Activated B cell treated with CpG ODN at 0.5 μM for 24 hours (primary cell): ENCODE measurements around the gene PITHD1. TPM values are rescaled to one million over a fixed set of nuclear protein-coding genes. Genes with fewer than 3 reads are reported as not detected.
"Not testable (repeated sequence)": the region's sequence is repeated elsewhere in the genome, so short reads cannot be mapped to it uniquely, and the experiment has no call there.

Experiments
- ATAC-seq: fragments of 200-7000 bp; cut with Tn5 transposase; one replicate; pipeline ENCODE4 v1.10.0; 2021; ENCODE audit warnings: low read depth, mild to moderate bottlenecking, moderate library complexity
- CTCF ChIA-PET: fragments of 350-600 bp; sonication (Branson Sonifier 250); formaldehyde crosslinking; loops from one replicate; lab custom pipeline; 2021; ENCODE audit warnings: antibody characterized with exemption; lab: Charles Lee
- POLR2A ChIA-PET: fragments of 350-600 bp; sonication (Branson Sonifier 250); formaldehyde crosslinking; loops from one replicate; lab custom pipeline; 2021; ENCODE audit warnings: antibody characterized with exemption; lab: Charles Lee
- DNase-seq: peaks from one replicate; pipeline ENCODE4 v3.0.0; 2022
- H3K27ac Mint-ChIP-seq: one replicate; pipeline ENCODE4 v1.8.0; 2020; ENCODE audit warnings: mixed read lengths
- H3K27me3 Mint-ChIP-seq: one replicate; pipeline ENCODE4 v1.8.0; 2021; ENCODE audit warnings: mixed read lengths
- H3K36me3 Mint-ChIP-seq: one replicate; pipeline ENCODE4 v1.8.0; 2021; ENCODE audit warnings: low read depth, mixed read lengths
- H3K4me1 Mint-ChIP-seq: one replicate; pipeline ENCODE4 v1.8.0; 2021; ENCODE audit warnings: mixed read lengths
- H3K4me3 Mint-ChIP-seq: one replicate; pipeline ENCODE4 v1.8.0; 2020; ENCODE audit warnings: mild to moderate bottlenecking, mixed read lengths
- H3K9me3 Mint-ChIP-seq: one replicate; pipeline ENCODE4 v1.8.0; 2020; ENCODE audit warnings: mixed read lengths
- CTCF ChIP-seq: fragments of 200-600 bp; IDR thresholded peaks from one replicate; pipeline ENCODE4 v1.8.0; 2022; ENCODE audit warnings: antibody characterized with exemption, mild to moderate bottlenecking
- intact Hi-C: fragments of 100-400 bp; cut with micrococcal nuclease; formaldehyde crosslinking; loops from one replicate; pipeline ENCODE4 v1.15.1; 2024
- total RNA-seq: library from RNA; stranded (reverse); gene quantifications from 2 replicates; pipeline ENCODE4 v1.2.3, GENCODE V29; 2022

Gene PITHD1
- total RNA-seq, 1 donor from 2014 or later: 58.7 TPM

GRCh38 chr1:23800400-23801337 is 22.5 kb downstream of the PITHD1 start, which contains the start of gene GALE:
TSS of gene GALE (minus strand) at chr1:23800754. CDS start at chr1:23799007, 1,747 bp downstream.
- DNase-seq (peak; percentile 94), ATAC-seq (peak; percentile 95)
- intact Hi-C loops: loop anchor here (1.0 to 2.0 kb wide), 6 partner anchors 9 to 180 kb away; partner anchors contain the start of genes HMGCL, LYPLA2, PITHD1 and PNRC2
- CTCF ChIA-PET: interaction anchor here (1.2 to 2.6 kb wide), 3 partner anchors 10 to 116 kb away, joined by 3 to 21 read pairs (median 10); no protein-coding TSS in a partner anchor
- no peaks in the 10 kb centered on the region for H3K27me3 Mint-ChIP-seq
- peak within 1 kb of the TSS; percentile 76 for H3K27ac Mint-ChIP-seq
- no peak for TF ChIP-seq CTCF
- no peaks in the 10 kb centered on the region for H3K9me3 Mint-ChIP-seq
- H3K36me3 Mint-ChIP-seq: peaks cover 35% of the 10 kb centered on the region
- POLR2A ChIA-PET: interaction anchor here (0.5 to 3.8 kb wide), 19 partner anchors 10 to 316 kb away, joined by 3 to 34 read pairs (median 5); partner anchors contain the start of genes CNR2, ELOA, HMGCL and LYPLA2
- H3K4me3 Mint-ChIP-seq: peak within 1 kb of the TSS; percentile 91
- peaks cover 21% of the 10 kb centered on the region for H3K4me1 Mint-ChIP-seq

DNA sequence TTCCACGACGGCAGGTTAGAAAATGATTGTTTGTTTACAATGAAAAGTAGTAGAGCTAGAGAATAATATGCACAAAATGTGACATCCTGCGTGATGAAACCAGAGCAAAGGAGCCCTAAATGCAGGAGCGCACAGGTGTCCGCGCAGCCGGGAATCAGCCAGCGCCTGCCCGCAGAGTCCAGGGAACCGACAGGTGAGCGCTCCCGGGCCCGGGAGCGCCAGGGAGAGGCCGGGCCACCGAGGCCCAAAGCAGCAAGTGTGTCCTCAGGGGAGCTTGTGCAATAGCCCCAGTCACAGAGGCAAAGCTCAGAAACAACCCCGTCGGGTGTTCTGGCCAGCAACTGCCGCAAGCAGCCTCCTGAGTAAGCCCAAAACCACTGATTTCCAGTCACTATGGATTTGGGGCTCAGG is 23.1 kb downstream of the PITHD1 start:
- Mint-ChIP-seq H3K9me3 (no peaks in the 10 kb centered on the region), H3K36me3 (peaks cover 36% of the 10 kb centered on the region), H3K4me3 (peak overlapping the region; percentile 91), H3K27me3 (no peaks in the 10 kb centered on the region), H3K4me1 (peaks cover 21% of the 10 kb centered on the region), H3K27ac (peak overlapping the region; percentile 76)
- ChIA-PET CTCF (interaction anchor here (1.2 to 2.6 kb wide), 3 partner anchors 9 to 115 kb away, joined by 3 to 21 read pairs (median 10); no protein-coding TSS in a partner anchor), POLR2A (interaction anchor here (0.5 to 3.8 kb wide), 15 partner anchors 10 to 163 kb away, joined by 3 to 34 read pairs (median 4); partner anchors contain the start of genes CNR2, ELOA, HMGCL and LYPLA2)
- DNase-seq (no peak), ATAC-seq (no peak)
- TF ChIP-seq CTCF: no peak
- intact Hi-C loops: loop anchor here (2.0 kb wide), 3 partner anchors 115 to 179 kb away; partner anchors contain the start of genes PNRC2 and SRSF10

- Mint-ChIP-seq H3K4me1 (peaks cover 21% of the 10 kb centered on the region), H3K36me3 (peaks cover 31% of the 10 kb centered on the region), H3K27me3 (no peaks in the 10 kb centered on the region), H3K27ac (peak overlapping the region; percentile 18), H3K9me3 (no peaks in the 10 kb centered on the region), H3K4me3 (peak overlapping the region; percentile 41)
- ATAC-seq: no peak
- ChIA-PET POLR2A (interaction anchor here (0.5 to 3.8 kb wide), 14 partner anchors 9 to 126 kb away, joined by 3 to 34 read pairs (median 4); partner anchors contain the start of genes HMGCL, LYPLA2 and PITHD1), CTCF (interaction anchor here (0.8 to 2.6 kb wide), 4 partner anchors 9 to 115 kb away, joined by 3 to 21 read pairs (median 6); no protein-coding TSS in a partner anchor)
- intact Hi-C loops: loop anchor here (2.0 kb wide), 3 partner anchors 115 to 179 kb away; partner anchors contain the start of genes PNRC2 and SRSF10
- no peak for DNase-seq
- TF ChIP-seq CTCF: no peak
These were observed 23.7 kb downstream of the PITHD1 start for GRCh38 chr1:23801876-23802275.

- ChIA-PET POLR2A (interaction anchor here (0.6 to 1.6 kb wide), 3 partner anchors 15 to 177 kb away, joined by 3 to 5 read pairs (median 4); partner anchors contain the start of gene SRSF10), CTCF (interaction anchor here (0.6 to 2.6 kb wide), 3 partner anchors 8 to 141 kb away, joined by 3 to 21 read pairs (median 3); no protein-coding TSS in a partner anchor)
- intact Hi-C loops, DNase-seq, H3K4me3 Mint-ChIP-seq, H3K9me3 Mint-ChIP-seq, ATAC-seq, H3K27me3 Mint-ChIP-seq: not testable (repeated sequence)
- Mint-ChIP-seq H3K36me3 (peaks cover 27% of the 10 kb centered on the region), H3K27ac (peak overlapping the region; percentile 24), H3K4me1 (peaks cover 21% of the 10 kb centered on the region)
These were observed 24.7 kb downstream of the PITHD1 start for GRCh38 chr1:23802809-23803342.

- Mint-ChIP-seq H3K36me3 (peaks cover 25% of the 10 kb centered on the region), H3K4me1 (peaks cover 20% of the 10 kb centered on the region), H3K9me3 (no peaks in the 10 kb centered on the region), H3K27ac (no peak overlapping the region), H3K27me3 (no peaks in the 10 kb centered on the region), H3K4me3 (no peak overlapping the region)
- intact Hi-C loops: no loop called here
- DNase-seq: no peak
- no peak for TF ChIP-seq CTCF
- ChIA-PET POLR2A (no interaction called here), CTCF (interaction anchor here (1.0 kb wide), 1 partner anchor 12 kb away, joined by 3 read pairs; the partner anchor contains the start of gene LYPLA2)
- no peak for ATAC-seq
These were observed 25.5 kb downstream of the PITHD1 start for GRCh38 chr1:23803674-23804073.
